ENCODE measurements around the gene ACSF2. TPM values are rescaled to one million over a fixed set of nuclear protein-coding genes. Genes with fewer than 3 reads are reported as not detected.

The ACSF2 gene
- total RNA-seq, 1 experiment from 2014 or later: 12.2 TPM

- Histone ChIP-seq H3K14ac (ENCODE audit: insufficient read depth, low read length) (no peak overlapping the region), H3K79me1 (ENCODE audit: insufficient read depth, low read depth, low read length, poor library complexity, severe bottlenecking) (no peaks in the 10 kb centered on the region), H2BK120ac (ENCODE audit: low read depth, low read length, poor library complexity, severe bottlenecking) (no peak overlapping the region), H3K4me1 (ENCODE audit: insufficient read depth, low read length) (no peaks in the 10 kb centered on the region), H2BK20ac (ENCODE audit: low read depth, low read length, poor library complexity, severe bottlenecking) (no peak overlapping the region), H3K23me2 (ENCODE audit: insufficient read length, low read depth, low read length, poor library complexity, severe bottlenecking) (peaks cover 2% of the 10 kb centered on the region), H3K23ac (ENCODE audit: insufficient read length, low read depth, low read length) (no peak overlapping the region), H3K9ac (ENCODE audit: extremely low read depth, insufficient read length, low read length) (no peak overlapping the region), H2AFZ (ENCODE audit: low read length) (no peak overlapping the region), H4K91ac (ENCODE audit: insufficient read length, low read depth, low read length) (no peak overlapping the region), H3K27ac (ENCODE audit: insufficient read length, low read depth, low read length) (no peak overlapping the region), H4K8ac (replicated peaks; ENCODE audit: insufficient read length, low read depth, low read length) (no peak overlapping the region), H2BK15ac (ENCODE audit: low read depth, low read length) (no peak overlapping the region), H3K4ac (ENCODE audit: low read depth, low read length) (no peak overlapping the region), H3K18ac (ENCODE audit: insufficient read length, low read depth, low read length) (no peak overlapping the region), H2BK5ac (ENCODE audit: insufficient read length, low read length) (no peak overlapping the region), H3K9me3 (ENCODE audit: control insufficient read depth, low read depth, low read length) (no peaks in the 10 kb centered on the region), H3K56ac (ENCODE audit: insufficient read length, low read depth, low read length) (no peak overlapping the region), H4K20me1 (ENCODE audit: control insufficient read depth, insufficient read depth, insufficient read length) (no peaks in the 10 kb centered on the region), H3T11ph (ENCODE audit: low read length) (no peak overlapping the region), H2BK12ac (ENCODE audit: insufficient read length, low read depth, low read length) (no peak overlapping the region), H3K27me3 (ENCODE audit: insufficient read depth, low read length) (no peaks in the 10 kb centered on the region), H4K5ac (ENCODE audit: insufficient read length, low read depth, low read length) (no peak overlapping the region), H3K4me2 (ENCODE audit: insufficient read depth, insufficient read length, low read length) (no peak overlapping the region), H3K79me2 (ENCODE audit: insufficient read depth, low read length) (no peaks in the 10 kb centered on the region), H2AK5ac (ENCODE audit: insufficient read length, low read length) (no peak overlapping the region)
- Mint-ChIP-seq H3K27me3 (ENCODE audit: low read depth) (no peaks in the 10 kb centered on the region), H3K27ac (no peak overlapping the region), H3K36me3 (ENCODE audit: insufficient read depth in 1 of 3, low read depth in 3 of 3) (peaks cover 0 to 2% (median 0%) of the 10 kb centered on the region in 3 experiments; a peak in 1 of 7 replicates), H3K9me3 (no peaks in the 10 kb centered on the region), H3K4me3 (no peak overlapping the region), H3K4me1 (no peaks in the 10 kb centered on the region)
- TF ChIP-seq CTCF (conservative IDR thresholded peaks at IDR 0.05): no peak
- no peak for DNase-seq
- WGBS (ENCODE audit: extremely low coverage, insufficient read length, low lambda C conversion rate): no CpG with 5 or more reads among the region's 16 CpGs
Measured at GRCh38 chr17:50458701-50459676, 33.0 kb downstream of the ACSF2 start.
